ENCODE measurements around the gene NKX1-1.
"Not testable (repeated sequence)": the region's sequence is repeated elsewhere in the genome, so short reads cannot be mapped to it uniquely, and the experiment has no call there.

The NKX1-1 gene

DNA sequence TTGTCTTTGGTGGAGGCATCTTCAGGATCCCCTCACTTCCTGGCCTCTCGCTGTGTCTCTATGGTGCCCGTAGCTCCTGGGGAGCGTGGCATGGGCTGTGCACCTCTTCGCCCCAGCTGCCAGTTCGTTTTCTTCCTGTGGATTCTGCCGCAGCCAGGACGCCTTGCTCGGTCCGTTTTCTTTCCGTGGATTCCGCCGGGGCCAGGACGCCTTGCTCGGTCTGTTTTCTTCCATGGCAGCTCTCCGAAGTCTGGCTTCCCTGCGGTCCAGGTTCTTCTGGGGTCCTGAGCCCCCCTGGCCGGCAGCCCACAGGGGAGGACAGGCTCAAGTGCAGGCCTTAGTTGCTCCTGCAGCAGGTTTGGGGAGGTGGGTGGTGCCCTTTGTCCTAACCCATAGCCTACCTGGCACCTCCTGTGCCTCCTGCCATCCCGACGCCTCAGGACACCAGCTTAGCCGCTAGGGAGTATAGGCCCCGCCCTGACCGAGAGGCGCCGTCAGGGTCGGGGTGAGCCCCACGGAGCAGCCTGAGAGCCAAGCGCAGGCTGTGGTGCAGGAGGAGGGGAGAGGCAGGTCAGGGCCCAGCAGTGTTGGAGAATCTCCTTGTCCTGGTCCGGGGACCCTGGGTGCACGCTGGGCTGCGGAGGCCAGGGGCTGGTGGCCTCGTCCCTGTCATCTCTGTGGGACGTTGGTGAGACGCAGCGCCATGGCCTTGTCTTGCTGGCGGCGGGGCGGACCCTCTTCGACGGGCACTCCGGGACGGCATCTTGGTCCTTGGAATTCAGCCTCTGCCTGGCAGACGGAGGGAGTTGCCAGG is 32.1 kb downstream of the NKX1-1 start:
- no peak for DNase-seq (ENCODE audit: low spot score)

DNA sequence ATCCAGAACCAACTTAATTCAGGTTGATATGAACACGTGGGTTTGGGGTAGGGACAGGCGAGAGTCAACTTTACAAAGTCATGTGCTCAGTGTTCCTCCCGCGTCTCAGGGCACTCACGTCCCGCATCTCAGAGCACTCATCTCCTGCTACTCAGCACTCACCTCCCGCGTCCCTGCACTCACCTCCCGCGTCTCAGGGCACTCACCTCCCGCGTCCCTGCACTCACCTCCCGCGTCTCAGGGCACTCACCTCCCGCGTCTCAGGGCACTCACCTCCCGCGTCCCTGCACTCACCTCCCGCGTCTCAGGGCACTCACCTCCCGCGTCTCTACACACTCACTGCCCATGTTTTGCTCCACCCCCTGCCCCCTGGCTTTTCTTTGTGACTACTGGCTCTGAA is 33.7 kb downstream of the NKX1-1 start:
- DNase-seq (ENCODE audit: low spot score), result not testable (repeated sequence)

GRCh38 chr4:1371176-1372165 is 34.8 kb downstream of the NKX1-1 start:
- DNase-seq (ENCODE audit: low spot score), result no peak

DNA sequence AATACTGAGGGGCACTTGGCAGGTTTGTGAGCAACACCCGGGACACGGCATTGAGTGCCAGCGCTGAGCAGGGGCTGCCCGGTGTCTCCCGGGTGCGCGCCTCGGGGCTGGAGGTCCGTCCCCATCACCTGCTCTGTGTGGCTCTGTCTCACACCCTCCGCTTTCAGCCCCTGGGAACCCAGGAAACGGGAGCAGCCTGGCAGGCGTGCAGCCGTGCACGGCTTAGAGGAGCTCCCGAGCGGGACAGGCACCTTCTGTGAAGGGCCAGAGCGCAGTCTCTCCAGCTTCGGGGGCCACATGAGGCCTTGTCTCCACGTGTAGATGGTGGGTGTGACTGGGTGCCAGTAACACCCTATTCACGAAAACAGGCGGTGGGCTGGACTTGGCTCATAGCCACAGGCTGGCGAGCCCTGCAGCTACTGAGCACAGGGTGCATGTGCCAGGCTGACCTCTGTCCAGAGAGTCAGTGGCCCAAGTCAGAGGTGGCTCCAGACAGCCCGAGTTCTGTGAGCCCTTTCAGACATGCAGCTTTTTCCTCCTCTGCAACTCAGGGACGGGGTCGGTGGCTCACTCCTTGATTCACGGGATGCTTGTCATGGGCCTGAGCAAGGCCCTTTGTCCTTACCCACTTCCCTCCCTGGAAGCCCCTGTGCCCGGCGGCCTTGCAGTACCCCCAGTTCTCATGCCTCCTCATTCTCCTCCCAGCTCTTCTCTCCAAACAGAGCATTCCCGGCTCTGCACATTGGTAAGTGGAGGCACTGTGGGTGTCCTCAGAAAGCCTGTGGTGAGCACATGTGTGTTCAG is 35.7 kb downstream of the NKX1-1 start:
- DNase-seq (ENCODE audit: low spot score), result no peak

- no peak for DNase-seq (ENCODE audit: low spot score)
Observed at GRCh38 chr4:1369479-1370079, 36.7 kb downstream of the NKX1-1 start.

DNA sequence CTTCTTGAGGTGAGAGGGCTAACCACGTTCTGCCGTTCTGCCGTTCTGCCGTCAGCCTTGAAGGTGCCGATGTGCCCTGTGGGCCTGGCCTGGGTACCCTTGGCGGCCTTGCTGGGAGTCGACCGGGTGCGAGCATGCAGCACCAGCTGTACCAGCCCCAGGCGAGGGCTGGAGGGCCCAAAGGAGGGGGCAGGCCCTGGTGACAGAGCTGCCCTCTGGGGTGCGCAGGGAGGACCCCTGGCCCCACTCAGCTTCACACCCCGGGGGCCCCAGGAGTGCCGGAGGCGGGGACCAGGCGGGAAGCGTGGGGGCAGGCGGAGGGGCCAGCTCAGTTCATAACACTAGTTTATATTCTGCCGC is 37.2 kb downstream of the NKX1-1 start:
- DNase-seq (ENCODE audit: low spot score), result no peak

DNA sequence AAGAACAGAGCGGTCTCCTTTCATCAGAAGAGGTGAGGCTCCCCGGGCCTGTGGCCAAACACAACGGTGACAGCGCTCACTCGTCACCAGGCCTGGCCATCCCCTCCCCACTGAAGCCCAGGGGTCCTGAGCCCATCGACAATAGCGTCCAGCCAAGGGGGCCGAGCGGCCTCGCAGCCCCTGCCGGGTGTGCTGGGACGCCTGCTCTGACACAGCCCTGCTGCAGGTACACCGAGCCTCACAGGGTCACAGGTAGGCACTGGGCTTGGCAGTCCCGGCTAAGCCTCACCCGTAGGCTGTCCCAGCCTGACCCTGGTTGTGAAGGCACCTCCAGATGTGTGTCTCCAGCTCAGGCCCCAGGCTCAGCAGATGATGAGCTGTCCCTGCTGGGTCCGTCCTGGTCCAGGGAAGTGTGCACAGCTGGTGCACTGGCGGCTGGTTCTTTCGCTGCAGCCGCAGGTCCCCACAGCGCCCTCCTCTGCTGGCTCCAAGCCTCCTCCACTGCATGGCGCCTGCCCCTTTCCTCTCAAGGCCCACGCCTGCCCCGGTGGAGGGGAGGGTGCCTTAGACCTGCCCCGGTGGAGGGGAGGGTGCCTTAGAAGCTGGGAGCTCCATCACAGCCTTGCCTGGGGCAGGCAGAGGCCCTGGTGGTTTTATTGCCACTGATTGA is 37.7 kb downstream of the NKX1-1 start:
- no peak for DNase-seq (ENCODE audit: low spot score)

GRCh38 chr4:1367936-1368289 is 38.3 kb downstream of the NKX1-1 start:
- no peak for DNase-seq (ENCODE audit: low spot score)

- DNase-seq (ENCODE audit: low spot score), result no peak
Observed at GRCh38 chr4:1367230-1367935, 38.9 kb downstream of the NKX1-1 start.

DNA sequence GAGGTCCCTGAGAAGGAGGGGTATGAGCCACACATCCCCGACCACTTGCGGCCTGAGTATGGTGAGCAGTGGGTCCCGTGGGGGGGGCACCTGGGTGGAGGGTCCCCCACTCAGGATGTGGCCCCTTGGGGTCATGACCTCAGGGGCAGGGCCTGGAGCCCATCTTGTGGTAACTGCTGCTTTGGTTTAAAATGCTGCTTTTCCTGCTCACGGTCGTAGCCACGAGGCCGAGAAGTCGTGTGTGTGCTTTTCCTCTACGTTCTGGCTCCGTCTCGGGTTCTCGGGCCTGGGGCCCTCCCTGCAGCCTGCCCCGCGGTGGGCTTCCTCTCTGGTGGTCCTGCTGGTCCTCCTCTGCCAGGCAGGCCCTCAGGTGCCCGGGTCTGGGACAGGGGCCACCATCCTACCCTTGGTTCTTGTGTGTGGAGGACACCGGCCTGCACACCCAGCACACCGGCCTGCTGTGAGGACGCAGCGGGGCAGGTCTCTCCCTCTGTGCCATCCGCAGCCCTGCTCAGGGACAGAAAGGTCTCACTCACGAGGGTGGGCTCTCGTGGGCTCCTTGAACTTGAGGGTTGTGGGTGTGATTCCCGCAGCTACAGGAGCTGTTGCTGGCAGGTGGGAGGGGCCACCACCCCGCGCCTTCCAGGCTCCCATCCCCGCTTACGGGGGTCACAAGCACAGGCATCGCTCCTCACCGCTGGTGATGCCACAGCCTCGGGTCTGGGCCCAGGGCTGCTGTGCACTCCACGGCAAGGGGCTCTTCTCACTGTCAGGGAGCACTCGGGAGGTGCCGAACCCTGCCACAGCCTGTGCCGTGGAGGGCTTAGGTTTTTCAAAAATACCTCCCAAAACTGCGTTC is 39.6 kb downstream of the NKX1-1 start:
- DNase-seq (ENCODE audit: low spot score), result no peak

DNA sequence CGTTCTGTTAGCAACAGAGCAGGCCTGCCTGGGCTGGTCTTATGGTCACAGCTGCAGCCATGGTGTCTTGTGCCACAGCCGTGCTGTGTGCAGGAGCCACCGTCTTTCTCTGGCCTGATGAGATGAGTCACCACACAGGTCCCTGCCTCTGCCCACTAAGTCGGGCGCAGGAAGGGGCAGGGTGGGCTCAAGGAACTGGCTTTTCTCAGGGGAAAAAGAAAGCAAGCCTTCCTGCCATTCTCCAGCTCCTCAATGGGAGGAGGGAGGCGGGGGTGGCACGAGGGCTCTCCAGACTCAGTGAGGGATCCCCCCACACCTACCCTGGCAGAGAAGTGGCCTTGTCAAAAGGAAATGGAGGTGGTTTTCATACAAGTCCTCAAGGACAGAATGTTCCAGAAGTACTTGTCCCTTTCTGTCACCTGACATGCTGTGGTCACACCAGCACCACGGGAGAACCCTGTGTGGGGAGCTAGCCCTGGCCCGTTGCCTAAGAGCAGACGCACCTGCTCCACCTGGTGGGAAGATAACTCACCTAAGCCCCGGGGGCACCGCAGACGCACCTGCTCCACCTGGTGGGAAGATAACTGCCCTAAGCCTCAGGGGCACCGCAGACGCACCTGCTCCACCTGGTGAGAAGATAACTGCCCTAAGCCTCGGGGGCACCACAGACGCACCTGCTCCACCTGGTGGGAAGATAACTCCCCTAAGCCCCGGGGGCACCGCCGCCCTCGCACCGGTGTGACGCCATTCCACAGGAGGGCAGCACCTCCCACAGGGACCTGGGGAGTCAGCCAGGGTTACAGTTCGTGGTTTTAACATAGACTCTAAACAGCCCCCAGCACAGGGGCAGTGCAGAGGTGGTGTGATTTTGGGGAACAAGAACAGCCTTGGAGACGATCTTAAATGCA is 40.7 kb downstream of the NKX1-1 start:
- DNase-seq (ENCODE audit: low spot score), result no peak

- DNase-seq (ENCODE audit: low spot score), result no peak
Observed at GRCh38 chr4:1364748-1365147, 41.5 kb downstream of the NKX1-1 start.

GRCh38 chr4:1364217-1364616 is 42.0 kb downstream of the NKX1-1 start:
- no peak for DNase-seq (ENCODE audit: low spot score)

- no peak for DNase-seq (ENCODE audit: low spot score)
Observed at GRCh38 chr4:1363513-1363912, 42.7 kb downstream of the NKX1-1 start.

- no peak for DNase-seq (ENCODE audit: low spot score)
Observed at GRCh38 chr4:1362521-1362920, 43.7 kb downstream of the NKX1-1 start.

- no peak for DNase-seq (ENCODE audit: low spot score)
Observed at GRCh38 chr4:1362046-1362445, 44.2 kb downstream of the NKX1-1 start.

DNA sequence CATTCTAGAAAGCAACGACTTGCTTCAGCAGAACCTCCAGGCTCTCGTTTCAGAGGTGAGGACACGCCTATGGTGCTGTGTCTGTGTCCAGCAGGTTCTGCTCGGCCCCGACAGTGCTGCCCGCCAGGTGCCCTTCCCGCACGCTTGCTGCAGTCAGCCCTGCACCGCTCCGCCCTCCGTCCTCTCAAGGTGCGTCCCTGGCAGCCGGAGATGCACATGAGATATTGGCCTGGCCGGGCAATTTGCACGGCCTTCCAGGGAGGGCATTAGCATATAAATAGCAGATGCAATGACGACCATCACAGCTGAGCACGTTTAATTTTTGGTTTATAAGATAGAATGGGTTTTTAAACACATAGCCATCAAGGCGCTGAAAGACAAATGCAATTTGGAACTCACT is 44.8 kb downstream of the NKX1-1 start:
- DNase-seq (ENCODE audit: low spot score), result no peak

DNA sequence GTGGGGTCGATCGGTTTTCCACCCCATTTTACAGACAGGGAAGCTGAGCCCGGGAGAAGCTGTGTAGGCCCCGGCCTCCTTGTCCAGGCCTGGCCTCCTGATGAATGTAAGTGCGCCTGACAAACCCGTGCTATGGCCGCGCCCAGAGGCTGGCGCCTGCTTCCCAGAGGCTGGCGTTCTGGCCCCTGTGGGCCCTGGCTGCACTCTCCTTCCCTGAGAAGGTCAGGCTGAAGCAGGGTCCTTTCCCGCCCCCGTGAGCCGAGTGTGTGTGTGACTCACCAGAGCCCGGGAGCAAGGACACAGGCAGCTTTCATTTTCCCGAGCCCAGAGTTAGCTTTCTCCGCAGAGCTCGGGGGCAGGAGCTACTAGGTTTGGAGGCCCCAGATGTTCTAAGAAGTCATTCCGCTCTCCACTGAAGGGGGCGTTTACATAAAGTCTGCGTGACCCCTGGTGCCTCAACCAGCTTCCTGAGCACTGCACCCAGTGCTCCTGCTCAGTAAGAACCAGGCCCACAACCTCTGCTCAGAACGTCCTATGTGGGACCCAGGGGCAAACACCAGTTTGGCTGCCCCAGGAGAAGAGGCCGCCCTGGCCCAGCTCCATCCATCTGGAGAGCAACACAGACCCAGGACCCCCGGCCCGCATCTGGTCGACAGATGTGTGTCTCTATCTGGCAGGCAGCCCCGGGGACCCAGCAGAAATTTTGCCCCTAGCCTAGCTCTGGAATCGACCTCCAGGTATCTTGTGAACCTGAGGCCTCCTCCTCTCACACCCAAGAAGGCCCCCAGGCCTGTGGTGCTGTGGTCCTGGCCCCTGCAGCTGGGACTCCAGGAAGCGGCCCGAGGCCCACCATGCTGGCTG is 45.6 kb downstream of the NKX1-1 start:
- DNase-seq (ENCODE audit: low spot score), result no peak

Measured in CD4-positive, alpha-beta T cell treated with Interleukin-2 at 100 ng/mL for 4 hours (primary cell).